Activated naive CD4-positive, alpha-beta T cell (primary cell): ENCODE measurements around the gene ADAM12.

Experiments
- DNase-seq, 4 experiments: peaks; one replicate each; lab custom pipeline; 2025; lab: John Stamatoyannopoulos, UW

The ADAM12 gene

DNA sequence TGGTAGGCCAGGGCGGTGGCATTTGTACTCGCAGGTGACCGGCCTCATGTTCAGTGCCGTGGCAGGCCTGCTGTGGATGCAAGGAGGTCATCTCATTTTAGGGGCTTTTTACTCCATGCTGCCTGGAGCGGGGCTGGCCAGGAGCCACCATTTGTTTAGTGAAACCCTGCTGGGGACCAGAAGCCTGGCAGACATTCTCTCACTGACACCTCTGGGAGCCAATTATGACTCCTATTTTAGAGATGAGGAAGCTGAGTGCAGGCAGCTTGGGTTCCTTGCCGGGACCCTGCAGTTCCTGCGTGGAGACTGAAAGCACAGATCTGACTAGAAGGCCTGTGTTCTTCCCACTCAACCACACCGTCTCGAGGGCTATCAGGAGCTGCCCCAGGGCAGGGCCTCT, 305.3 kb downstream of the ADAM12 start:
- DNase-seq, result no peak

- DNase-seq, result no peak
Measured at GRCh38 chr10:126081841-126082466, 306.3 kb downstream of the ADAM12 start.

GRCh38 chr10:126080879-126081411, 307.3 kb downstream of the ADAM12 start:
- DNase-seq, result no peak

DNA sequence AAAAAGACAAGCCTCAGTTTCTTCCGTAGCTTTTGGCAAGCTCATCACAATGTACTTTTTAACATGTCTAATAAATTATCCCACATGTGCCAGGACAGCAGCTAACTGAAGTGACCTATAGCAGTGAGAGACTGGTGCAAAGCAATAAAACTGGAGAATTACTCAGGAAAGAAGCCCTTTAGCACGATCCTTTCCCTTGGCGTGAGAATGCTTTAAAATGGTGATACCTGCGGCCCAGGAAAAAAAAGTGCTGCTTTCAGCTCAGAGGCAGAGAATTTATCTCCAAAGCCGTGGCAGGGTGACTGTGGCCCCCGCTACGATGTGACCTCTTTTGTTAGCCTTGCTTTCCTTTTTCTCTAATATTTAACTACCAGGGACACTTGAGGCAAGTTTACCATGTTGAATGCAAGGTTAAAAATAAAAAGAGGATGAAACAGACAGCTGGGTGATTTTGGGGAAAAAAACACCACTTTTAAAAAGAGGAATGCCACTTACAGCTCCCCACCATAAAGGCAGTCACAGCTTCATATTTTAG, 307.9 kb downstream of the ADAM12 start:
- DNase-seq, result no peak

- no peak for DNase-seq
Measured at GRCh38 chr10:126075009-126075408, 313.3 kb downstream of the ADAM12 start.

GRCh38 chr10:126074291-126074690, 314.0 kb downstream of the ADAM12 start:
- DNase-seq, result no peak

- no peak for DNase-seq
Measured at GRCh38 chr10:126073606-126074005, 314.7 kb downstream of the ADAM12 start.

GRCh38 chr10:126072622-126073021, 315.7 kb downstream of the ADAM12 start:
- DNase-seq, result no peak

DNA sequence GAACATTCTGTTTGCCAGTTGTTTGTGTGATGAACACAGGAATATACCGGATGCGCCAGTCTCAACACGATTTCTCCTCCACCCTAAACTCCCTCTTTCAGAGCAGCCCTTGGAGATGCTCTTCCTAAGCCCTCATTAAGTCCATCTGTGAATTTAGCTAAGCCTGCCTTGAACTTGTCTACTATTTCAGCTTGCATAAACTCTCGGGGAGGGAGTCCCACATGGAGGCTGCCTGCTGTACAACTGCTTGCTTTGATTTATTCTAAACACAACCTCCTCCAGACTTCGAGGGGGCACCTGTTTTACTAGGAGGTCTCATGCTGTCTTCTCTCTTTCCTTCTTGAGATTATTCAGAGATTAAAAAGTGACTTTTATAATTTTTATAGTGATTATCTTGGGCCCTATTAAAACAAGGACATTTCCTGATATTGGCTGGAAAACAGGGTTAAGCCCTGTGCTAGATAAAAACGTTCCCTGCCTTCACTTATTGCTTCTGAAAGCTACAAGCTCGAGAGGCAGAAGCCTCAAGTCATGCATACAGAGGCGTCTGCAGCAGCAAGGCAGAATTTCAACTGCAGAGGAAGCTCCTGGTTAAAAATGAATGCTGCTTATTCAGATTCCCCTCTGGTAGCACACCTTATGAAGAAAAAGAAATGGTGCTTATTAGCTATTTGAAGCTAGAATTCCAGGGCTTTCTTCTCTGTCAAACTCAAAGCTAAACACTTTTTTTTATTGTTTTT, 317.6 kb downstream of the ADAM12 start:
- no peak for DNase-seq

GRCh38 chr10:126068322-126068721, 320.0 kb downstream of the ADAM12 start:
- no peak for DNase-seq

GRCh38 chr10:126066456-126066855, 321.8 kb downstream of the ADAM12 start:
- DNase-seq, result no peak

DNA sequence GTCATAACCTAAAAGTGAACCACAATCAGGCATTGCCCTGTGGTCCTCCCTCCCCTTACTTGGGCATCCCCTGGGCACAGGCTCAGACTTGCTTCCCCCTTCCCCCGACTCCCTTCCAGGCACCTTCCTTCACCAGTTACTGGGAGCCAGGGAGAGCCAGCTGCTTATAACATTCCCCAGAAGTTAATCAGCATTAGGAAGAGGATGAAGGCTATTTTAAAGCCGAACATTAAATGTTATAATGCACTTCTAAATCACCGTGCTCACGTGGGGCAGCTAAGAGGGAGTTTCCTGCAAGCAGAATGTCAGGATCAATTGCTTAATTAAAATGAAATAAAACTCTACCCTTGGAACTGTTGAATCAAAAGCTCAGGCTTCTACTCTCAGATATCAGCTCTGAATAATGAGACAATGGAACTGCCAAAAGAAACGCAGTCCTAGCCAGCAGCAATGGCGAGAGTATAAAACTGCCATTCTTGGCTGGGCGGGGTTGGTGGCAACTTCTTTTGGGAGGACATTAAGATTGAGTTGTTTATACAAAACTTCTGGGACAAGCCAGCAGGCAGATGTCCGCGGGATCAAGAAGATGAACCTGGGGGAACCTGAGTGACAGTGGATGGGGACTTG, 322.4 kb downstream of the ADAM12 start:
- DNase-seq, result no peak

DNA sequence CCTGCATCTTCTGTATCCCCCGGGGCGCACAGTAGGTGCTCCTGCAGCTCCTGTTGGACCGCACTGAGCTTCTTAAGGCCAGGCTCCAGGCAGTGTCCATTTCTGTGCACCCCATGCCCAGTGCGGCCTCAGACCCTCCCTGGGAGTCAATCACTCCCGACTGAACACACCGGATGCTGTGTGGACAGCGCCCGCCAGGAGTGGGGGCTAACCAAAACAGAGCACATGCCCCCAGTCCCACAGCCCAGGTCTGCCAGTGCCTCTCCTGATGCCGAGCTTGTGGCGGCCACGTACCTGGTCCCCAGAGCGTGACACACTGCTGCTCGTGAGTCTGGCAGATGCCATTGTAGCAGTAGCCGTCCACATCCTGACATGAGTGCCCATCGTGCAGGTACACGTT, 323.8 kb downstream of the ADAM12 start:
- DNase-seq, result no peak

DNA sequence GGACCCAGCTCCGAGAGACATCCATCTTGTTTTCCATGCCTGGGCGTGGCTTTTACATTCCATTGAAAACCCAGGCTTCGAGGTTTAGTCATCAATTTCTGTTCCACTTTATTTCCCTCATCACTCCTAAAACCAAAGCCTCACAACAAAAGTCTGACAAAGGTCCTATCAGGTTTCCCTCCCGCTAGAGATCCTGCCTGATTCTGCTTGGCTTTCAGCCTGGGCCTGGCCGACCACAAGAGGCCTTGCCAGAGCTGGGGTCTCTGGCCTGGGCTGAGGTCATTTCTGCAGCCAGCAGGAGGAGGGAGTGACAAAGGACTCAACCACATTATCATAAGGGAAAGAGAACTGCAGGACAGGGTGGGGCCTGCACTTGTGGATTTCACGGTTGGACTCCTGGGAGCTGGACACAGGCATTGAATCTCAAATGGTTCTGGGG, 324.9 kb downstream of the ADAM12 start:
- DNase-seq, result no peak

DNA sequence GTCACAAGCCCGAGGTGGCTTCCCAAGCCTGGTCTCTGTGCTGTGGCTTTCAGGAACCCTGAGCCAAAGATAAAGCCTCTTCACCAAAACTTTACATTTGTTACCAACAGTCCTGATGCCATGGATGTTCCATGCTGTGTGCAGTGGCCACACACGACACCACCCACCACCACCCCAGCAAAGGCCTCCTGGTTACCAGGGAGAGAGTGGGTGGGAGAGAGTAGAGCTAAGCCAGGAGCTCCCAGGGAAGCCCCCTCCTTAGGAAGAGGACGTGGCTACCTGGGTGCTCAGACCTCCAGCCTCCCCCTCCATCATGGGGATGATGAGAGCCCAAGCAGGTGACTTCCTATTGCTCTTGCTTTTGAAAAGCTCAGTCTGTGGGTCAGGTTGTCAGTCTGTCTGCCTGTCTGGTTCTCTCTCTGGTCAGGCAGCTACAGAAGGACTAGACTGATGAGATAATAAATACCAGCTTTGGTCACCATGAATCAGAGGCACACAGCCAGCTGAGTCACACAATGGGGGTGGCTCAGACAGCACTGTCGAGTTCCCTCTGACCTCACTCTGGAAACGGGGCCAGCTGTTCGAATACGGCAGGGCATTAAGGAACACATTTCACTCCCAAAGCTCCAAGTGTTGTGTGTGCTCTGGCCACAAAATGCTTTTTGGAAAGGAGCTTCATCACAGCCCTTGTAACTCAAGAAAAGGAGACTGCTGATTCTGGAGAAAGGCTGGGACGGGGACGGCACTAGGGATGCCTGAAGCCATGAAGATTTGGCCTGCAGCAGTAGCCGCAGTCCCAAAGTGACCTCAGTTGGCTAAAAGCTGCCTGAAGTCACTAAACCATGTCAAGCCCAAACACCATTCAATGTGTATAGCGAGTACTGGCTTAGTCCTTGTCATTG, 325.9 kb downstream of the ADAM12 start:
- DNase-seq, result no peak

DNA sequence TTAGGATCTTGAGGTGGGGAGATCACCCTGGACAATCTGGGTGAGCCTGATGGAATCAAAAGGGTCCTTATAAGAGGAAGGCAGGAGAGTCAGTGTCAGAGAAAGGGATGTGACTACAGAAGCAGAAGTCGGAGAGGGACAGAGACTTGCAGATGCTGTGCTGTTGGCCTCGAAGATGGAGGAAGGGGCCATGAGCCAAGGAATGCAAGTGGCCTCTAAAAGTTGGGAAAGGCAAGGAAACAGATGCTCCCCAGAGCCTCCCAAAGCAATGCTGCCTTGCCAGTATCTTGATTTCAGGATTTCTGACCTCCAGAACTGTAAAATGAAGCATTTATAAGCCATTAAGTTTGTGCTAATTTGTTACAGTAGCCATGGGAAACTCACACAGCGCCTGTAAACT, 326.8 kb downstream of the ADAM12 start:
- DNase-seq, result no peak

GRCh38 chr10:126060261-126060931, 327.9 kb downstream of the ADAM12 start:
- DNase-seq, result no peak

GRCh38 chr10:126059076-126059826, 329.0 kb downstream of the ADAM12 start:
- DNase-seq, result no peak

DNA sequence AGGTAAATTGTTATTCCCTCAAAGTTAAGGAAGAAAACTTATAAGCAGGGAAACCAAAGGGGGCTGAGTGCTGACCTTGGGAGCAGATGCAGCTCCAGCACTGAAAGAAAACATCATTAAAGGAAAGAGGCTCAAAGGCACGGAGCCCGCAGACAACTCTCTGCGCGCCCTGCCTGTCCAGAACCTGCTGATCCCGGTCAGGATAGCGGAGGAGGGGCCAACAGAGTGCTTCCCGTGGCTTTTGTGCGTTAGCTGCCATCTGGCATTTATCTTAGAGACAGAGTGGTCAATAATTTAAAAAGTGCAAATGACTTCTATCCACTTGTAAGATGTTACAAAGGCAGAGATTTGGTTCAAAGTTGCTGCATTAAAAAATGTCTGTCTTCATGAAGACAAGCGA, 329.8 kb downstream of the ADAM12 start:
- no peak for DNase-seq

DNA sequence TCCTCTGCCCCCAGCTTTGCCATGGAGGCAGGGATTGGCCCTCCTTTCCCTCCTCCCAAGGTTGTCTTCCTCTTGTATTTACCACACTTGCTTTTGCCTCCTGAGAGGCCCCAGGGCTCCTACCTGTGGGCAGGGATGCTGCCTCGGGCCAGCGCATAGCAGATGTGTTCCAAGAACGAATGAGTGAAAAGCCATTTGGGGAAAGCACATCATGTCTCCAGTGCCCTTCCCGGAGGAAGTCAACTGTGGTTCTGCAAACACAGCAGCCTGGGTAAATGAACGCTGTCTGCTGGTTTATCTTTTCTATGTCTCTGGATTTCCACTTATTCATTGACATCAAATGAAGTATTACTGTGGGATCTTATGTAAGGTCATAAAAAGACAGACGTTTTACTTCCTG, 330.2 kb downstream of the ADAM12 start:
- no peak for DNase-seq
